Activated CD8-positive, alpha-beta T cell treated with anti-CD3 and anti-CD28 coated beads for 36 hours (primary cell): Measurements from ENCODE around the gene PAM16. TPM values are rescaled to one million over a fixed set of nuclear protein-coding genes. Genes with fewer than 3 reads are reported as not detected.

ENCODE experiments used
- ATAC-seq: fragments of 200-7000 bp; cut with Tn5 transposase; one replicate; pipeline ENCODE4 v1.10.0; 2021; ENCODE audit warnings: mild to moderate bottlenecking, moderate library complexity
- CTCF ChIA-PET: fragments of 350-600 bp; sonication (Branson Sonifier 250); formaldehyde crosslinking; loops from one replicate; lab custom pipeline; 2021; ENCODE audit warnings: antibody characterized with exemption; lab: Charles Lee
- POLR2A ChIA-PET: fragments of 350-600 bp; sonication (Branson Sonifier 250); formaldehyde crosslinking; loops from one replicate; lab custom pipeline; 2021; ENCODE audit warnings: antibody characterized with exemption; lab: Charles Lee
- DNase-seq: peaks from one replicate; pipeline ENCODE4 v3.0.0-alpha.2; 2020
- H3K27ac Mint-ChIP-seq: one replicate; pipeline ENCODE4 v1.8.0; 2021; ENCODE audit warnings: mild to moderate bottlenecking, mixed read lengths
- H3K27me3 Mint-ChIP-seq: one replicate; pipeline ENCODE4 v1.8.0; 2021; ENCODE audit warnings: mixed read lengths
- H3K36me3 Mint-ChIP-seq: one replicate; pipeline ENCODE4 v1.8.0; 2021; ENCODE audit warnings: low read depth, mixed read lengths
- H3K4me1 Mint-ChIP-seq: one replicate; pipeline ENCODE4 v1.8.0; 2021; ENCODE audit warnings: low read depth, mixed read lengths
- H3K4me3 Mint-ChIP-seq: one replicate; pipeline ENCODE4 v1.8.0; 2021; ENCODE audit warnings: mild to moderate bottlenecking, moderate library complexity, mixed read lengths
- H3K9me3 Mint-ChIP-seq: one replicate; pipeline ENCODE4 v1.8.0; 2021; ENCODE audit warnings: mixed read lengths
- CTCF ChIP-seq: fragments of 200-600 bp; IDR thresholded peaks from one replicate; pipeline ENCODE4 v1.8.0; 2022; ENCODE audit warnings: antibody characterized with exemption, mild to moderate bottlenecking
- intact Hi-C: fragments of 100-400 bp; cut with micrococcal nuclease; formaldehyde crosslinking; loops from one replicate; pipeline ENCODE4 v1.10.0; 2022
- total RNA-seq, 2 experiments: library from RNA; stranded (reverse); gene quantifications; one replicate each; pipeline ENCODE4 v1.2.3, GENCODE V29; 2021

PAM16 gene
- total RNA-seq, 2 experiments from 2014 or later: 65.9 to 70.1 TPM

- Mint-ChIP-seq H3K27ac (no peak overlapping the region), H3K4me3 (no peak overlapping the region), H3K27me3 (no peaks in the 10 kb centered on the region), H3K9me3 (no peaks in the 10 kb centered on the region), H3K4me1 (peaks cover 3% of the 10 kb centered on the region), H3K36me3 (no peaks in the 10 kb centered on the region)
- POLR2A ChIA-PET: interaction anchor here (1.3 to 1.7 kb wide), 2 partner anchors 23 to 27 kb away, joined by 5 to 6 read pairs; no protein-coding TSS in a partner anchor
- no peak for TF ChIP-seq CTCF
- intact Hi-C loops: no loop called here
- no peak for ATAC-seq
- CTCF ChIA-PET: interaction anchor here (1.3 to 6.6 kb wide), 3 partner anchors 45 to 70 kb away, joined by 3 to 54 read pairs (median 6); no protein-coding TSS in a partner anchor
- DNase-seq: no peak
Measured at GRCh38 chr16:4333308-4333638, 17.8 kb downstream of the PAM16 start.

- Mint-ChIP-seq H3K9me3 (no peaks in the 10 kb centered on the region), H3K4me1 (peaks cover 4% of the 10 kb centered on the region), H3K36me3 (no peaks in the 10 kb centered on the region), H3K27me3 (no peaks in the 10 kb centered on the region), H3K4me3 (no peak overlapping the region), H3K27ac (no peak overlapping the region)
- DNase-seq (no peak), ATAC-seq (no peak)
- TF ChIP-seq CTCF: no peak
- ChIA-PET POLR2A (interaction anchor here (1.1 to 1.8 kb wide), 4 partner anchors 18 to 80 kb away, joined by 4 to 6 read pairs (median 6); no protein-coding TSS in a partner anchor), CTCF (interaction anchor here (0.9 to 6.6 kb wide), 10 partner anchors 14 to 350 kb away, joined by 3 to 54 read pairs (median 4); partner anchors contain the start of gene PAM16)
- intact Hi-C loops: no loop called here
Measured at GRCh38 chr16:4332623-4333307, 18.4 kb downstream of the PAM16 start.

GRCh38 chr16:4332083-4332482 is 19.0 kb downstream of the PAM16 start:
- Mint-ChIP-seq H3K4me3 (no peak overlapping the region), H3K27me3 (no peaks in the 10 kb centered on the region)
- intact Hi-C loops: no loop called here

DNA sequence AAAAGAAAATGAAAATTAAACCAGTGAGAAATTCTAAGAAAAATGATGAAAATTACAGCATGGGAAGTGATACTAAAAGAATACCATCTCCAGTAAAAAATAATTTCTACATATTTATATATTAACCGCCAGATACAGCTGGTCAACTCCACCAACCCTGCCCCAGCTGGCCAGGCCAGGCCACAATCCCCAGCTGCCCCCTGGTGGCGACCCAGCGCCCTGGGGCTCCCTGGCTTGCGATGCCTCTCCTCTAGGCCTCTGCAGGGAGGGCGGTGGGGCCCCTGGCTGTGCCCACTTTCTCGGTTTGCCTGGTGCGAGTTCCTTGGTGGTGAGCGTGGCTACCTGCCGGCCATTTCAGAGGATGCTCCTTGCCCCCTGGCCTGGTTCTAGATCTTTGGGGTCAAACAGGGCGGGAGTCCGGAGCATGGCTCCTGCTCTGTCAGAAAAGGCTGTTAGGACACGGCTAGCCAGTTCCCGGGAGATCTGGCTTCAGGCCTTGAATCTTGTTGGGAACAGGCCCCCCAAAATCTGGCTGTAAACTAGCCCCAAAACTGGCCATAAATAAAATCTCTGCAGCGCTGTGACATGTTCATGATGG is 20.7 kb downstream of the PAM16 start:
- peak; percentile 97 for TF ChIP-seq CTCF
- H3K4me1 Mint-ChIP-seq: peaks cover 4% of the 10 kb centered on the region
- peak; percentile 80 for ATAC-seq
- DNase-seq: peak; percentile 83
- POLR2A ChIA-PET: interaction anchor here (1.4 kb wide), 1 partner anchor 13 kb away, joined by 4 read pairs; no protein-coding TSS in a partner anchor
- CTCF ChIA-PET: interaction anchor here (0.7 to 6.6 kb wide), 23 partner anchors 9 to 130 kb away, joined by 3 to 54 read pairs (median 4); partner anchors contain the start of gene TFAP4
- H3K4me3 Mint-ChIP-seq: no peak overlapping the region
- H3K9me3 Mint-ChIP-seq: no peaks in the 10 kb centered on the region
- H3K27me3 Mint-ChIP-seq: no peaks in the 10 kb centered on the region
- H3K36me3 Mint-ChIP-seq: no peaks in the 10 kb centered on the region
- no peak overlapping the region for H3K27ac Mint-ChIP-seq
- intact Hi-C loops: loop anchor here (2.0 kb wide), 1 partner anchor 42 kb away; no protein-coding TSS in a partner anchor

More at GRCh38 chr16:4332083-4332482, 19.0 kb downstream of the PAM16 start:
- no peak for TF ChIP-seq CTCF
- ChIA-PET POLR2A (interaction anchor here (1.1 to 1.8 kb wide), 4 partner anchors 18 to 79 kb away, joined by 4 to 6 read pairs (median 6); no protein-coding TSS in a partner anchor), CTCF (interaction anchor here (0.6 to 6.6 kb wide), 14 partner anchors 11 to 349 kb away, joined by 3 to 54 read pairs (median 3); partner anchors contain the start of gene PAM16)
- Mint-ChIP-seq H3K36me3 (no peaks in the 10 kb centered on the region), H3K4me1 (peaks cover 4% of the 10 kb centered on the region), H3K27ac (no peak overlapping the region), H3K9me3 (no peaks in the 10 kb centered on the region)
- no peak for DNase-seq
- no peak for ATAC-seq
